H9 (cell line): ENCODE data around the gene EHD4. TPM values are rescaled to one million over a fixed set of nuclear protein-coding genes. Genes with fewer than 3 reads are reported as not detected.

Experiments used
- DNase-seq: peaks from one replicate; pipeline ENCODE4 v3.0.0-alpha.2; 2017
- H2AFZ ChIP-seq: one replicate; pipeline ENCODE4 v1.6.1; 2013; ENCODE audit warnings: mild to moderate bottlenecking, low read length, control low read depth, moderate library complexity
- H2AK5ac ChIP-seq: 2 replicates; pipeline ENCODE4 v1.6.1; 2013; ENCODE audit warnings: low read length, control low read depth, mixed read lengths; ENCODE audit not compliant: insufficient read length
- H2BK120ac ChIP-seq: one replicate; pipeline ENCODE4 v1.6.1; 2013; ENCODE audit warnings: low read depth, mild to moderate bottlenecking, low read length, control low read depth, inconsistent platforms; ENCODE audit not compliant: poor library complexity, severe bottlenecking
- H2BK12ac ChIP-seq: 2 replicates; pipeline ENCODE4 v1.6.1; 2013; ENCODE audit warnings: low read length, control low read depth, mixed read lengths, low read depth; ENCODE audit not compliant: insufficient read length
- H2BK15ac ChIP-seq: 2 replicates; pipeline ENCODE4 v1.6.1; 2013; ENCODE audit warnings: low read depth, low read length, control low read depth
- H2BK20ac ChIP-seq: one replicate; pipeline ENCODE4 v1.6.1; 2013; ENCODE audit warnings: low read depth, mild to moderate bottlenecking, low read length, control low read depth, inconsistent platforms; ENCODE audit not compliant: poor library complexity, severe bottlenecking
- H2BK5ac ChIP-seq: 2 replicates; pipeline ENCODE4 v1.6.1; 2013; ENCODE audit warnings: low read length, control low read depth, mixed read lengths; ENCODE audit not compliant: insufficient read length
- H3K14ac ChIP-seq: 2 replicates; pipeline ENCODE4 v1.6.1; 2013; ENCODE audit warnings: low read length, control low read depth; ENCODE audit not compliant: insufficient read depth
- H3K18ac ChIP-seq: 2 replicates; pipeline ENCODE4 v1.6.1; 2013; ENCODE audit warnings: low read depth, mild to moderate bottlenecking, mixed read lengths, low read length, control low read depth; ENCODE audit not compliant: insufficient read length
- H3K23ac ChIP-seq: 2 replicates; pipeline ENCODE4 v1.6.1; 2013; ENCODE audit warnings: low read length, control low read depth, mixed read lengths, low read depth; ENCODE audit not compliant: insufficient read length
- H3K23me2 ChIP-seq: 2 replicates; pipeline ENCODE4 v1.6.1; 2013; ENCODE audit warnings: low read depth, mild to moderate bottlenecking, mixed read lengths, low read length, control low read depth; ENCODE audit not compliant: insufficient read length, poor library complexity, severe bottlenecking
- H3K27ac ChIP-seq: 2 replicates; pipeline ENCODE4 v1.5.1; 2013; ENCODE audit warnings: low read length, control low read depth, mixed read lengths, low read depth; ENCODE audit not compliant: insufficient read length
- H3K27me3 ChIP-seq: 2 replicates; pipeline ENCODE4 v1.6.1; 2013; ENCODE audit warnings: low read length, control low read depth, inconsistent platforms; ENCODE audit not compliant: insufficient read depth
- H3K4ac ChIP-seq: 2 replicates; pipeline ENCODE4 v1.6.1; 2013; ENCODE audit warnings: low read depth, mild to moderate bottlenecking, control low read depth, inconsistent platforms, low read length, moderate library complexity
- H3K4me1 ChIP-seq: 2 replicates; pipeline ENCODE4 v1.6.1; 2013; ENCODE audit warnings: low read length, control low read depth, inconsistent platforms; ENCODE audit not compliant: insufficient read depth
- H3K4me2 ChIP-seq: 2 replicates; pipeline ENCODE4 v1.6.1; 2013; ENCODE audit warnings: low read length, control low read depth, mixed read lengths; ENCODE audit not compliant: insufficient read length, insufficient read depth
- H3K56ac ChIP-seq: 2 replicates; pipeline ENCODE4 v1.6.1; 2013; ENCODE audit warnings: low read depth, mild to moderate bottlenecking, mixed read lengths, low read length, control low read depth; ENCODE audit not compliant: insufficient read length
- H3K79me1 ChIP-seq: 2 replicates; pipeline ENCODE4 v1.6.1; 2013; ENCODE audit warnings: low read depth, mild to moderate bottlenecking, moderate library complexity, low read length, control low read depth, inconsistent platforms; ENCODE audit not compliant: insufficient read depth, poor library complexity, severe bottlenecking
- H3K79me2 ChIP-seq: 2 replicates; pipeline ENCODE4 v1.6.1; 2013; ENCODE audit warnings: low read length, control low read depth, inconsistent platforms; ENCODE audit not compliant: insufficient read depth
- H3K9ac ChIP-seq: 2 replicates; pipeline ENCODE4 v1.6.1; 2013; ENCODE audit warnings: low read length, control low read depth, mixed read lengths; ENCODE audit not compliant: insufficient read length; ENCODE audit errors: extremely low read depth
- H3K9me3 ChIP-seq: one replicate; pipeline ENCODE4 v1.6.1; 2013; ENCODE audit warnings: low read depth, low read length, inconsistent platforms; ENCODE audit not compliant: control insufficient read depth
- H3T11ph ChIP-seq: one replicate; pipeline ENCODE4 v1.6.1; 2013; ENCODE audit warnings: mild to moderate bottlenecking, low read length, control low read depth, inconsistent platforms
- H4K20me1 ChIP-seq: one replicate; pipeline ENCODE4 v1.6.1; 2013; ENCODE audit not compliant: control insufficient read depth, insufficient read length, insufficient read depth
- H4K5ac ChIP-seq: 2 replicates; pipeline ENCODE4 v1.6.1; 2013; ENCODE audit warnings: low read depth, mild to moderate bottlenecking, mixed read lengths, low read length, control low read depth; ENCODE audit not compliant: insufficient read length
- H4K8ac ChIP-seq: replicated peaks from 2 replicates; pipeline ENCODE4 v1.6.1; 2013; ENCODE audit warnings: low read length, control low read depth, mixed read lengths, low read depth; ENCODE audit not compliant: insufficient read length
- H4K91ac ChIP-seq: 2 replicates; pipeline ENCODE4 v1.6.1; 2013; ENCODE audit warnings: low read depth, mild to moderate bottlenecking, moderate library complexity, mixed read lengths, low read length, control low read depth; ENCODE audit not compliant: insufficient read length
- H3K27ac Mint-ChIP-seq, 3 experiments: 2 replicates in 2 of 3; 3 replicates in 1 of 3; pipeline ENCODE4 v1.8.0; 2020 to 2021; ENCODE audit warnings: mixed read lengths in 3 of 3, mild to moderate bottlenecking in 1 of 3, moderate library complexity in 1 of 3
- H3K27me3 Mint-ChIP-seq: 2 replicates; pipeline ENCODE4 v1.8.0; 2021; ENCODE audit warnings: low read depth, mild to moderate bottlenecking, moderate library complexity, mixed read lengths
- H3K36me3 Mint-ChIP-seq, 3 experiments: 2 replicates in 2 of 3; 3 replicates in 1 of 3; pipeline ENCODE4 v1.8.0; 2020 to 2021; ENCODE audit warnings: low read depth in 3 of 3, mixed read lengths in 3 of 3; ENCODE audit not compliant: insufficient read depth in 1 of 3
- H3K4me1 Mint-ChIP-seq, 2 experiments: 2 replicates each; pipeline ENCODE4 v1.8.0; 2020; ENCODE audit warnings: mixed read lengths in 2 of 2
- H3K4me3 Mint-ChIP-seq, 2 experiments: 2 replicates in 1 of 2; 3 replicates in 1 of 2; pipeline ENCODE4 v1.8.0; 2020 to 2021; ENCODE audit warnings: mild to moderate bottlenecking in 2 of 2, mixed read lengths in 2 of 2, moderate library complexity in 1 of 2
- H3K9me3 Mint-ChIP-seq, 2 experiments: 2 replicates in 1 of 2; 3 replicates in 1 of 2; pipeline ENCODE4 v1.8.0; 2020; ENCODE audit warnings: mild to moderate bottlenecking in 2 of 2, mixed read lengths in 2 of 2, moderate library complexity in 1 of 2
- total RNA-seq: library from RNA; stranded (reverse); gene quantifications from 2 replicates; pipeline ENCODE4 v1.2.1, GENCODE V29; 2021
- TF ChIP-seq, protein P1 (sequence below): fragments of 200-600 bp; sonication (generic); conservative IDR thresholded peaks from 3 replicates; pipeline ENCODE4 v1.8.0; 2021; ENCODE audit warnings: antibody characterized with exemption, mild to moderate bottlenecking

EHD4 gene
- total RNA-seq, 1 experiment from 2014 or later = 22.9 TPM

DNA sequence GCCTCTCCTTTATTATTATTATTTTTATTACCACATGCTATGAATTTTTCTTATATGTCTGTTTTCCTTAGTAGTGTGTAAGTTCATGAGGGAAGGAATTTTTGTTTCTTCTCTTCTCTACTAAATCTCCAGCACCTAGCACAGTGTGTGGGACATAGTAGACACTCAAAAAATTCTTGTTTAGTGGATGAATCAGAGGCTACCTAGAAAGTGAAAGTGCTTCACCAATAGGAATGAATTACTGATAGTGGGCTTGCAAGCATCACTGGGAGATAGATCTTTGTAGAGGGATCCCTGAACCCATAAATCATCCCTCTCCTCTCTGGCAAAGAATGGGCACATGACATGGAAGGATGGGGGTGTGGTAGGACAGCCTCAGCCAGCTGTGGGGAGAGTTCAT is 87.0 kb downstream of the EHD4 start:
- H3K27me3 ChIP-seq = peaks cover 7% of the 10 kb centered on the region; the same call in 1 of the 2 replicates
- H2BK5ac ChIP-seq = no peak overlapping the region
- H3K4ac ChIP-seq = no peak overlapping the region
- Mint-ChIP-seq H3K27ac (no peak overlapping the region), H3K27me3 (peaks cover 40% of the 10 kb centered on the region), H3K4me1 (peaks cover 6 to 10% of the 10 kb centered on the region in 2 experiments), H3K9me3 (no peaks in the 10 kb centered on the region), H3K36me3 (peaks cover 0 to 1% (median 0%) of the 10 kb centered on the region in 3 experiments; a peak in 2 of 7 replicates), H3K4me3 (no peak overlapping the region)
- no peak for DNase-seq
- no peaks in the 10 kb centered on the region for H3K9me3 ChIP-seq
- no peak overlapping the region for H4K5ac ChIP-seq
- no peaks in the 10 kb centered on the region for H3K79me2 ChIP-seq
- H3K23ac ChIP-seq = no peak overlapping the region
- no peak overlapping the region for H2BK12ac ChIP-seq
- no peak overlapping the region for H3K56ac ChIP-seq
- H3T11ph ChIP-seq = no peak overlapping the region
- H2BK15ac ChIP-seq = no peak overlapping the region
- no peak overlapping the region for H3K18ac ChIP-seq
- no peak overlapping the region for H2AK5ac ChIP-seq
- TF ChIP-seq, protein P1, sequence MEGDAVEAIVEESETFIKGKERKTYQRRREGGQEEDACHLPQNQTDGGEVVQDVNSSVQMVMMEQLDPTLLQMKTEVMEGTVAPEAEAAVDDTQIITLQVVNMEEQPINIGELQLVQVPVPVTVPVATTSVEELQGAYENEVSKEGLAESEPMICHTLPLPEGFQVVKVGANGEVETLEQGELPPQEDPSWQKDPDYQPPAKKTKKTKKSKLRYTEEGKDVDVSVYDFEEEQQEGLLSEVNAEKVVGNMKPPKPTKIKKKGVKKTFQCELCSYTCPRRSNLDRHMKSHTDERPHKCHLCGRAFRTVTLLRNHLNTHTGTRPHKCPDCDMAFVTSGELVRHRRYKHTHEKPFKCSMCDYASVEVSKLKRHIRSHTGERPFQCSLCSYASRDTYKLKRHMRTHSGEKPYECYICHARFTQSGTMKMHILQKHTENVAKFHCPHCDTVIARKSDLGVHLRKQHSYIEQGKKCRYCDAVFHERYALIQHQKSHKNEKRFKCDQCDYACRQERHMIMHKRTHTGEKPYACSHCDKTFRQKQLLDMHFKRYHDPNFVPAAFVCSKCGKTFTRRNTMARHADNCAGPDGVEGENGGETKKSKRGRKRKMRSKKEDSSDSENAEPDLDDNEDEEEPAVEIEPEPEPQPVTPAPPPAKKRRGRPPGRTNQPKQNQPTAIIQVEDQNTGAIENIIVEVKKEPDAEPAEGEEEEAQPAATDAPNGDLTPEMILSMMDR = no peak
- no peak overlapping the region for H2AFZ ChIP-seq
- no peaks in the 10 kb centered on the region for H3K4me1 ChIP-seq
- H3K79me1 ChIP-seq = no peaks in the 10 kb centered on the region
- no peak overlapping the region for H3K4me2 ChIP-seq
- no peak overlapping the region for H4K8ac ChIP-seq
- H2BK120ac ChIP-seq = no peak overlapping the region
- H4K20me1 ChIP-seq = no peaks in the 10 kb centered on the region
- no peak overlapping the region for H3K27ac ChIP-seq
- no peak overlapping the region for H3K9ac ChIP-seq
- no peak overlapping the region for H3K14ac ChIP-seq
- H2BK20ac ChIP-seq = no peak overlapping the region
- peaks cover 3% of the 10 kb centered on the region for H3K23me2 ChIP-seq
- no peak overlapping the region for H4K91ac ChIP-seq
